HepG2 (cell line): Measurements from ENCODE around the gene TMEM87B. TPM values are rescaled to one million over a fixed set of nuclear protein-coding genes. Genes with fewer than 3 reads are reported as not detected.

Experiments used
- ATAD3A ChIP-seq: sonication (generic); formaldehyde crosslinking; IDR thresholded peaks from 2 replicates; pipeline ENCODE4 v1.4.0; 2020; ENCODE audit warnings: missing genetic modification reagents
- CEBPG ChIP-seq: IDR thresholded peaks from 2 replicates; pipeline ENCODE4 v1.6.1; 2016
- FOXP4 ChIP-seq: sonication (generic); formaldehyde crosslinking; IDR thresholded peaks from 2 replicates; pipeline ENCODE4 v1.4.0; 2020; ENCODE audit warnings: missing genetic modification reagents
- KLF11 ChIP-seq: IDR thresholded peaks from 2 replicates; pipeline ENCODE4 v1.6.1; 2016; ENCODE audit warnings: missing compliant biosample characterization
- MBD4 ChIP-seq: IDR thresholded peaks from 2 replicates; pipeline ENCODE4 v1.6.1; 2012; ENCODE audit warnings: low read length, inconsistent platforms, borderline replicate concordance
- MIER2 ChIP-seq: IDR thresholded peaks from 2 replicates; pipeline ENCODE4 v1.6.1; 2016; ENCODE audit warnings: missing biosample characterization, missing genetic modification reagents
- PAWR ChIP-seq: sonication (generic); formaldehyde crosslinking; IDR thresholded peaks from 2 replicates; pipeline ENCODE4 v1.4.0; 2020; ENCODE audit warnings: missing genetic modification reagents, mild to moderate bottlenecking, borderline replicate concordance
- POGK ChIP-seq: sonication (generic); formaldehyde crosslinking; conservative IDR thresholded peaks from 2 replicates; pipeline ENCODE4 v1.8.0; 2022; ENCODE audit warnings: mild to moderate bottlenecking, moderate library complexity, missing genetic modification reagents
- SNAPC2 ChIP-seq: sonication (generic); formaldehyde crosslinking; IDR thresholded peaks from 2 replicates; pipeline ENCODE4 v1.8.1; 2022; ENCODE audit warnings: mild to moderate bottlenecking, missing genetic modification reagents
- SP2 ChIP-seq: sonication (generic); formaldehyde crosslinking; IDR thresholded peaks from 2 replicates; pipeline ENCODE4 v1.5.1; 2020; ENCODE audit warnings: mild to moderate bottlenecking, missing genetic modification reagents
- SUZ12 ChIP-seq: fragments of 150-350 bp; IDR thresholded peaks from 2 replicates; pipeline ENCODE4 v1.6.1; 2014; ENCODE audit warnings: low read depth, low read length
- TAF1 ChIP-seq: sonication (generic); formaldehyde crosslinking; IDR thresholded peaks from 2 replicates; pipeline ENCODE4 v1.4.0; 2020; ENCODE audit warnings: missing genetic modification reagents
- TFAP4 ChIP-seq: sonication (generic); IDR thresholded peaks from 2 replicates; pipeline ENCODE4 v1.6.1; 2016; ENCODE audit warnings: low read depth, borderline replicate concordance
- ZMYM3 ChIP-seq: sonication (generic); formaldehyde crosslinking; IDR thresholded peaks from 2 replicates; pipeline ENCODE4 v1.5.1; 2020; ENCODE audit warnings: mild to moderate bottlenecking, missing genetic modification reagents
- ZNF101 ChIP-seq: sonication (generic); formaldehyde crosslinking; IDR thresholded peaks from 2 replicates; pipeline ENCODE4 v1.4.0; 2020; ENCODE audit warnings: mild to moderate bottlenecking, low read depth, missing genetic modification reagents, borderline replicate concordance
- ZNF143 ChIP-seq: sonication (generic); formaldehyde crosslinking; IDR thresholded peaks from 2 replicates; pipeline ENCODE4 v1.4.0; 2020; ENCODE audit warnings: missing genetic modification reagents
- ZNF431 ChIP-seq: sonication (generic); formaldehyde crosslinking; IDR thresholded peaks from 2 replicates; pipeline ENCODE4 v1.9.0; 2022; ENCODE audit warnings: missing genetic modification reagents, low read depth, mild to moderate bottlenecking, borderline replicate concordance
- ZNF549 ChIP-seq: sonication (generic); formaldehyde crosslinking; IDR thresholded peaks from 2 replicates; pipeline ENCODE4 v1.5.0; 2020; ENCODE audit warnings: missing genetic modification reagents
- ZSCAN21 ChIP-seq: sonication (generic); formaldehyde crosslinking; IDR thresholded peaks from 2 replicates; pipeline ENCODE4 v1.8.0; 2022; ENCODE audit warnings: mild to moderate bottlenecking, missing genetic modification reagents, moderate library complexity, borderline replicate concordance
- ZSCAN9 ChIP-seq: IDR thresholded peaks from 2 replicates; pipeline ENCODE4 v1.6.1; 2016; ENCODE audit warnings: borderline replicate concordance
- polyA plus RNA-seq, 8 experiments: library from polyadenylated mRNA; depleted of rRNA in 3 of 8; stranded (reverse) in 7 of 8; unstranded in 1 of 8; fragments of >200 nt; fragmentation: Illumina TruSeq in 4 of 8; extraction: Trizol in 4 of 8; gene quantifications; 2 replicates each; pipeline versions ENCODE4 v1.2.1 to v1.2.3, GENCODE V29; 2011 to 2016; ENCODE audit warnings: low read depth in 4 of 8, missing spikeins in 1 of 8, mixed read lengths in 1 of 8; ENCODE audit not compliant: insufficient read depth in 1 of 8
- total RNA-seq, 5 experiments: library from RNA; depleted of rRNA; stranded (reverse); fragments of >200 nt; fragmentation: Illumina TruSeq; extraction: Trizol; gene quantifications; 2 replicates each; pipeline ENCODE4 v1.2.3, GENCODE V29; 2016; ENCODE audit warnings: low read depth in 1 of 5
- TF ChIP-seq, protein P1 (sequence below): sonication (generic); formaldehyde crosslinking; IDR thresholded peaks from 2 replicates; pipeline ENCODE4 v1.5.1; 2020; ENCODE audit warnings: mild to moderate bottlenecking, missing genetic modification reagents, borderline replicate concordance

TMEM87B gene
- total and polyA plus RNA-seq, 2 of the 13 experiments (the other 11 are each of a cell fraction or from before 2014, with no cell fraction given): 15.1 to 16.2 TPM

- TF ChIP-seq, protein P1, sequence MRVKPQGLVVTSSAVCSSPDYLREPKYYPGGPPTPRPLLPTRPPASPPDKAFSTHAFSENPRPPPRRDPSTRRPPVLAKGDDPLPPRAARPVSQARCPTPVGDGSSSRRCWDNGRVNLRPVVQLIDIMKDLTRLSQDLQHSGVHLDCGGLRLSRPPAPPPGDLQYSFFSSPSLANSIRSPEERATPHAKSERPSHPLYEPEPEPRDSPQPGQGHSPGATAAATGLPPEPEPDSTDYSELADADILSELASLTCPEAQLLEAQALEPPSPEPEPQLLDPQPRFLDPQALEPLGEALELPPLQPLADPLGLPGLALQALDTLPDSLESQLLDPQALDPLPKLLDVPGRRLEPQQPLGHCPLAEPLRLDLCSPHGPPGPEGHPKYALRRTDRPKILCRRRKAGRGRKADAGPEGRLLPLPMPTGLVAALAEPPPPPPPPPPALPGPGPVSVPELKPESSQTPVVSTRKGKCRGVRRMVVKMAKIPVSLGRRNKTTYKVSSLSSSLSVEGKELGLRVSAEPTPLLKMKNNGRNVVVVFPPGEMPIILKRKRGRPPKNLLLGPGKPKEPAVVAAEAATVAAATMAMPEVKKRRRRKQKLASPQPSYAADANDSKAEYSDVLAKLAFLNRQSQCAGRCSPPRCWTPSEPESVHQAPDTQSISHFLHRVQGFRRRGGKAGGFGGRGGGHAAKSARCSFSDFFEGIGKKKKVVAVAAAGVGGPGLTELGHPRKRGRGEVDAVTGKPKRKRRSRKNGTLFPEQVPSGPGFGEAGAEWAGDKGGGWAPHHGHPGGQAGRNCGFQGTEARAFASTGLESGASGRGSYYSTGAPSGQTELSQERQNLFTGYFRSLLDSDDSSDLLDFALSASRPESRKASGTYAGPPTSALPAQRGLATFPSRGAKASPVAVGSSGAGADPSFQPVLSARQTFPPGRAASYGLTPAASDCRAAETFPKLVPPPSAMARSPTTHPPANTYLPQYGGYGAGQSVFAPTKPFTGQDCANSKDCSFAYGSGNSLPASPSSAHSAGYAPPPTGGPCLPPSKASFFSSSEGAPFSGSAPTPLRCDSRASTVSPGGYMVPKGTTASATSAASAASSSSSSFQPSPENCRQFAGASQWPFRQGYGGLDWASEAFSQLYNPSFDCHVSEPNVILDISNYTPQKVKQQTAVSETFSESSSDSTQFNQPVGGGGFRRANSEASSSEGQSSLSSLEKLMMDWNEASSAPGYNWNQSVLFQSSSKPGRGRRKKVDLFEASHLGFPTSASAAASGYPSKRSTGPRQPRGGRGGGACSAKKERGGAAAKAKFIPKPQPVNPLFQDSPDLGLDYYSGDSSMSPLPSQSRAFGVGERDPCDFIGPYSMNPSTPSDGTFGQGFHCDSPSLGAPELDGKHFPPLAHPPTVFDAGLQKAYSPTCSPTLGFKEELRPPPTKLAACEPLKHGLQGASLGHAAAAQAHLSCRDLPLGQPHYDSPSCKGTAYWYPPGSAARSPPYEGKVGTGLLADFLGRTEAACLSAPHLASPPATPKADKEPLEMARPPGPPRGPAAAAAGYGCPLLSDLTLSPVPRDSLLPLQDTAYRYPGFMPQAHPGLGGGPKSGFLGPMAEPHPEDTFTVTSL (CRISPR knock-in tag): no peak
- TF ChIP-seq MBD4: no peak
- TF ChIP-seq ZNF101 (CRISPR knock-in tag): no peak
- peak; percentile 23; the same call in 1 of the 2 replicates for TF ChIP-seq FOXP4 (CRISPR knock-in tag)
- TF ChIP-seq ZNF143 (CRISPR knock-in tag): no peak
- no peak for TF ChIP-seq ZNF431 (CRISPR knock-in tag)
- TF ChIP-seq POGK (CRISPR knock-in tag): no peak; the same call in 1 of the 2 replicates
- no peak for TF ChIP-seq ZNF549 (CRISPR knock-in tag)
- TF ChIP-seq SNAPC2: 0 out of 2 replicates have a peak, but pooled peaks have one; percentile 46
- TF ChIP-seq CEBPG: peak; percentile 11; the same call in 1 of the 2 replicates
- peak; percentile 62; the same call in 1 of the 2 replicates for TF ChIP-seq ZSCAN21 (CRISPR knock-in tag)
- peak; percentile 53; the same call in 1 of the 2 replicates for TF ChIP-seq ZMYM3 (CRISPR knock-in tag)
- TF ChIP-seq SUZ12: no peak
- no peak for TF ChIP-seq TFAP4
- TF ChIP-seq TAF1 (CRISPR knock-in tag): peak; percentile 50; the same call in 1 of the 2 replicates
- no peak for TF ChIP-seq SP2
- no peak for TF ChIP-seq MIER2 (CRISPR knock-in tag)
- no peak for TF ChIP-seq ATAD3A (CRISPR knock-in tag)
- TF ChIP-seq PAWR (CRISPR knock-in tag): no peak
- TF ChIP-seq ZSCAN9 (CRISPR knock-in tag): 0 out of 2 replicates have a peak, but pooled peaks have one; percentile 21
- TF ChIP-seq KLF11 (CRISPR knock-in tag): 0 out of 2 replicates have a peak, but pooled peaks have one; percentile 32
These were observed 82.6 kb downstream of the TMEM87B start (continued) for GRCh38 chr2:112137516-112138158.
